NOMO-1 treated with DMSO at 0.1 percent for 48 hours (cell line): ENCODE results near the gene REPS2.

ENCODE experiments used
- DNase-seq: peaks from one replicate; lab custom pipeline; 2025; ENCODE audit not compliant: unreplicated experiment; lab: John Stamatoyannopoulos, UW

REPS2 gene

DNA sequence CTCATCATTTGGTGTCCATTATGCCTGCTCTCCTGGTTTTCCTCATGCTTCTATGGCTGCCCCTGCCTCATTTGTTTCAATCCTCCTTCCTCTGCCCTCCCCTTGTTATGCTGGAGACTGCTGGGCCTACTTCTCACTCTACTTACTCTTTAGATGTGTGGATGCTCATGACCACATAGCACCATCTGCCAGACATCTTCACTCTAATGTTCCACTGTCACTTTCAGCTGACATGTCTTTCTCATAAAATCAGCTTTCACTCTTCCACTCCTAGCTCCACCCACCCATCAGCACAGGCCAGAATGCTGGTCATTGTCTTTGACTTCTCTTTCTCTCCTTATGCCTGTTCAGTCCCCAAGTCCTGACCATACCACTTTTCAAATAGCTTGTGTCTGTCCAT is 86.8 kb downstream of the REPS2 start:
- no peak for DNase-seq

- no peak for DNase-seq
Observed at GRCh38 chrX:17035111-17035510, 88.7 kb downstream of the REPS2 start.

DNA sequence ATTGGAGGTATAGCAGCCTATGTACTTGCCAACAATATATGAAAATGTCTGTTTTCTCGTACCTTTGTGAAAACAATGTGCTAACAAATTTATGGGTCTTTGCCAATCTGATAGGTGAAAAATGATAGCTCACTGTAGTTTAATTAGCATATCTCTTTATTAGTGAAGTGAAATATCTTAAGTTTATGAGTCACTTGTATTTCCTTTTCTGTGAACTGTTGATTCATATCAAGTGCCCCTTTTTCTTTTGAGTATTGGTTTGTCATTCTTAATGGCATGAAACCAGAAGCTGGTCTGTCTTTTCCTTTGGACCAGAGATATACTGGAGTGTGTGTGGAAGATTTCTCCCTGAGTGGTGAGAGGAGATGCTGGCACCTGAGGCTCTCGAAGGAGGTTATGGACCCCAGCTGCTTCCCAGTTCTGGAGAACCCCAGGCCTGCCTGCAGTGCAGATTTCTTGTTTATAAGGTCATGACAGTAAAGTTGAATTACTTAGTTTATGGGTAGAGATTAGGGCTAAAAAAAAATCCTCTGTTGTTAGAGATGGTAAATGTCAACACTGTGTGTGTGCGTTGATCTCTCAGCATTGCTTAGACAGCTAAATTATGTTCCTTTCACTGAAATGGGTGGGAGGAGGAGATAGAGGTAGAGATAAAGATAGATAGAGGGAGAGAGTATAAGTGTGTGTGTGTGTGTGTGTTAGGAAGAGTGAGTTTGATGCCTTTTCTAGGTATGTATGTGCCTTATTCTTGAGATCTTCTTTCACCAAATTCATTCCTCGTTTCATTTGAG is 89.9 kb downstream of the REPS2 start:
- no peak for DNase-seq

- DNase-seq: peak; percentile 31
Observed at GRCh38 chrX:17038277-17038676, 91.8 kb downstream of the REPS2 start.

GRCh38 chrX:17038681-17039161 is 92.3 kb downstream of the REPS2 start:
- DNase-seq: peak; percentile 62

DNA sequence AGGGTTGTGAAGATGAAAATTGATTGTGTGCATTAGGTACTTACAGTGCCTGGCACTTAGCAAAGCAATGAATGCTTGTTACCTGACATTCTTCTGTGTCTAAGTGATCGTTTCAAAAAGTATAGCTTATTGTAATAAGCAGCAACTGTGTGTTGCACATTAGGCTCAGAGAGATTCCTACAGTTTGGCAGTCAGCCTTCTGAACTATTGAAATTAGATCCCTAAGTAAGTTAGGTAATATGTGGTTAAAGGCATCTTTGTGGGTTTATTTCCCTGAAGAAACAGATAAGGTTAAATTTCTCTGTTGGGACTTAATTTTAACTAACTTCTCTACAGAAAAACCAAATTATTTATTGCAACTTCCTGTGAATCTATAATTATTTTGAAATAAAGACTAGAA is 93.4 kb downstream of the REPS2 start:
- no peak for DNase-seq

GRCh38 chrX:17040711-17041110 is 94.3 kb downstream of the REPS2 start:
- DNase-seq: no peak

DNA sequence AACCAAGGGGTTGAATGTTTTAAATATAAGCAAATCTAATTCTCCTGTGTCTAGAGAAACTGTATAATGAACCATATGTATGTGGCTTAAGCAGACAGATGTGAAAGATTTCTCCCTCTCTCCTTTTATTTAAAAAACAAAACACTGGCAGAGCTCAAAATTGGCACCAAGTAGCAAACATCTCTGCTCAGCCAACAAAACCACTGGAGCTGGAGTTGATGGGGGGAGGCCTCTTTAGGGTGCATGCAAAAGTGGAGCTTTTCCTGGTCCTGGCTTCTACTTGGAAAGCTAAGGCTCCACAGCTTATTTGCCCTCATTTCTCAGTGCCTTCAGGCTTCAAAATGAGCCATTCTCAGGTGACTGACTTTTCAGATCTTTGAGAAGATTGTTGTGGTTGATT is 95.6 kb downstream of the REPS2 start:
- DNase-seq: no peak

DNA sequence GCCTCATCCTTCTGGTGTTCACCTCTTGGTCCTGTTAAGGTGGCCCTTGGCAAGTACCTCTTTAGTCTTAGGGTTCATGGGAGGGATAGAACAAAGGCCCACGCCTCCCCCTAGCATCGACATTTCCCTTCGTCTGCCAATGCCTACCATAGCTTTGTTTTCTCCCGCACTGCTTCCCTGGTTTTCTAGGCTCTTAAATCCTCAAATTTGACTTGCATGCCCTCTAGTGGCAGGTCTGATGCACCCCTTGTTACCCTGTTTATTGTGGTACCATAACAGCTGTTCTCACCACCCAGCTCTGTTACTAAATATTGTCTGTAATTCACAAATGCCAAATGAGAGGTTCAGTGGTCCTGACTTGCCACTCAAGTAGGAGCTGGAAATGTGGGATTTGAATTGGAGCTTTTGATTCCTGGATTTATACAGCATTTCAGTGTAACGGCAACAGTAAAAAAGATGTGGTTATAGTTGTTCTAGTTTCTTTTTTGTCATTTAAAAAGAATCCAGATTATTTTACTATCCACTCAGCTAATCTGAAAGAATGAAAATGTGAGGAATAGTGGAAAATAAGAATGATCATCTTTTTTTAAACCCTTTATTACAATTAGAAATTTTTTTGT is 100.1 kb downstream of the REPS2 start:
- DNase-seq: peak; percentile 68

- no peak for DNase-seq
Observed at GRCh38 chrX:17047224-17047623, 100.8 kb downstream of the REPS2 start.

DNA sequence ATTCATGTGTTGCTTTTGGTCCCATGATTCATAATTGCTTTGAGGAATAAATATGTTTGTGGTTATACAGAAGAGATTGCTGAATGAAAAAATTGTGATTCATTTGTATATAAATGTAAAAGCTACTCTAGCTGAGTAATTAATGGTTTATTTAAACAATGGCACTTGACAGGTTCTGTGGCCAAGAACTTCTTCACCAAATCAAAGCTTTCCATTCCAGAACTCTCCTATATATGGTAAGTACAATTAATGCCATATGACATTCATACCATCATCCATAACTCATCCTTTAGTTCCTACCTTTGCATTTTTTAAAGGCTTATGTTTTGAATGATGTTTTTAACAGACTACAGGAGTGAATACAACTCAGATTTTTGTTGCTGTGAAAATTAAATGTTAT is 105.8 kb downstream of the REPS2 start:
- DNase-seq: no peak

DNA sequence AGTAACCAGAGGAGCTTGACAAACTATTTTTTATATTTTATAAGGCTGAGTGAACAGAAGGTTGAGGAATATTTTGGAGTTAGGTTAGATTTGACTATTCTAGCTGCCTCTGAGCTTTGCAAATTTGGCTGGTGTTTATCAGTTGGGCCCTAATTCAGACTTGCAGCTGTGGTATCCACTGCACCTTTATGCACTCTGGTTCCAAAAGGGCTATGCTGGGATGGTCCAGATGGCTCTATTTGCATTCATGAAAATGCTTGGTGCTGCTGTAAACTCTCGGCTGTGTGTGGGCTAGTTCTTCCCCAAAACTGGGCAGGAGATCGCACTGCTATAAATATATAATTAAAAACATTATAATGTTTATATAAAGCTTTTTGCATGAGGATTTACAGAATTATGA is 106.3 kb downstream of the REPS2 start:
- DNase-seq: no peak

DNA sequence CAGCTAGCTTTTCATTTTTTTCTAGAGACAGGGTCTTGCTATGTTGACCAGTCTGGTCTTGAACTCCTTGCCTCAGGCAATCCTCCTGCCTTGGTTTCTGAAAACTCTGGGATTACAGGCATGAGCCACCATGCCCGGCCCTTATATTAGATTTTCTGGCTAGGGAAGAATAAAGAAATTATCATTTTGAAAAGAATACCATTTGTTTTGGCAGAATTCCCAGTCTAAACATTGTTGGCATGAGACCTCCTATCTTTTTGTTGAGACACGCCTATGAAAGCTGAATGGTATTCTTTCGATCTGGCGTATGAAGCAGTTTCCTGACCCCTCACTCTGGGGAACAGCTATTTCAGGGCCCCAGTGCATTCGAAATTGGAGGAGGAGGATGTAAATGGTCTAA is 107.0 kb downstream of the REPS2 start:
- no peak for DNase-seq

DNA sequence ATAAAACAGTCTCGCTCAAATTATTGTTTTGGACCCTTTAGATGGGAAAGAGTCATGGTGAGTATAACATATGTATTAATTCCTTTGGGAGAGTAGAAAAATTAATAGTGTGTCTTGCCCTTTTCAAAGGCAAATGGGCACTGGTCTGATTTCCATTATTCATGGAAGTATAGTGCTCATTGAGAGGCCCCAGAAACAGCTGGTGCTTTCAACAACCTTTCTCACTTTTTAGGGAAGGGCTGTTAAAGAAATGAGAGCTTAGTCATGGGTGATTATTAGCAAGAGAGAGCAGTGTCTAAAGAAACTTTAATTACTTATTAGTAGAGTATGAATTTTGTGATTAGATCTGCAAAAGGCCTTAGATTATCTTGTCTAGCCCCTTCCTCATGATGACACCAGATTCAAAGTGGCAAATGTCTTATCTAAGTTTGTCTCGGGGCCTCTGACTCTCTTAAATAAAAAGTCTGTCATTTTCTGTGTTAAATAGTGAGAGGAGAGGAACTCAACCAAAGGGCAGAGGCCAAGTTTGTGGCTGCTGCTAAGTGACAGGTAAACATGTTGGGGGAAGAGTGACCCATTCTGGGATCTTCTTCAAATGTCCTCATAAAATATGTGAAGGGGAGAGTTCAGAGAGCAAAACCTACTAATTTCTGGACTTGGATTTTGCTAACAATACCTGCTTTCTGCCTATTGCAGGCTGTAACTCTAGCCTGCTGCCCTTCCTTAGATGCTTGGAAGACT is 110.6 kb downstream of the REPS2 start:
- DNase-seq: no peak

GRCh38 chrX:17062065-17062464 is 115.6 kb downstream of the REPS2 start:
- no peak for DNase-seq

DNA sequence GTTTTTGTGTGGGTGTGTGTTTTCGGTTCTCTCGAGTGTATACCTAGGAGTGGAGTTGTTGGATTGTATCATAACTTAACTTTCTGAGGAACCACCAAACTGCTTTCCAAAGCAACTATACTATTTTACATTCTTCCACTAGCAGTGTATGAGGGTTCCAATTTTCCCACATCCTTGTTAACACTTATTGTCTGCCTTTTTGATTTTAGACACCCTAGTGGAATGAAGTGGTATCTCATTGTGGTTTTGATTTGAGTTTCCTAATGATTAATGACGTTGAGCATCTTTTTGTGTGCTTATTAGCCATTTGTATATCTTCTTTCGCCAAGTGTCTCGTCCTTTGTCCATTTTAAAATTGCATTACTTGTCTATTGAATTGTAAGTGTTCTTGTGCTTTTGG is 118.6 kb downstream of the REPS2 start:
- DNase-seq: no peak

DNA sequence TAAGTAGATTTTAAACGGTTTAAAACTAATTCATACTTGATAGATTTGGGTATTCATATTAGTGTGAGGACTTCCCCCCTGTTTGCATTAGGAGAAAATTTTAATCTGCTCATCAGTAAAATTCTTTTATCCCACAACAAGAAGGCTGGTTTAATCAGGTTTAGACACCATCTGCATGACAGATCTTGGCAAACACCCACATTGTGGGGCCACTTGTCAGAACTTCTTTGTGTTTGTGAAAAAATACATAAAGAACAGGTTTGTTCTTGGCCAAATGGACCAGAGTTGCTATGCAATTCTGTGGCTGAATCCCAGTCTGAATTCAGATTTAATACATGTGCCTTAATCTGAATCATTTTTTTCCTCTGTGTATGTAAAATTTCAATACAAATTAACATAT is 121.1 kb downstream of the REPS2 start:
- no peak for DNase-seq

GRCh38 chrX:17072301-17072700 is 125.8 kb downstream of the REPS2 start:
- no peak for DNase-seq

- DNase-seq: no peak
Observed at GRCh38 chrX:17072721-17073230, 126.3 kb downstream of the REPS2 start.

DNA sequence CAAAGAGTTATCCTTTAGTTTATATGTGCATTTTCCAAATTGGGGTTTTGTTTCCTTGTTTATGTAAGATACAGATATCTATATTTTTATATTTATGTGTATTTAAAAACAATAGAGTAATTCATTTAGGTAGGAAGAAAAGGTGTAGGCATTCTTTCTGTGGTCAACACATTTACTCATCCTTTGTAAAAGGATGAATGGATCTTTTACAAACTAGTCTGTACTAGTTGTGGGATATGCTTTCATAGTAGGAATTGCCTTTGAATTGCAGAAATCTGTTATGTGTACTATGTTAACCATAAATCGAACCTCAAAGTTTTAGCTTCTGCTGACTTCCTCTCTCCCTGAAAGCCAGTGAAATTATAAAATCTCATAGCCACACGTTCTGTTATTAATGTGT is 128.5 kb downstream of the REPS2 start:
- no peak for DNase-seq

DNA sequence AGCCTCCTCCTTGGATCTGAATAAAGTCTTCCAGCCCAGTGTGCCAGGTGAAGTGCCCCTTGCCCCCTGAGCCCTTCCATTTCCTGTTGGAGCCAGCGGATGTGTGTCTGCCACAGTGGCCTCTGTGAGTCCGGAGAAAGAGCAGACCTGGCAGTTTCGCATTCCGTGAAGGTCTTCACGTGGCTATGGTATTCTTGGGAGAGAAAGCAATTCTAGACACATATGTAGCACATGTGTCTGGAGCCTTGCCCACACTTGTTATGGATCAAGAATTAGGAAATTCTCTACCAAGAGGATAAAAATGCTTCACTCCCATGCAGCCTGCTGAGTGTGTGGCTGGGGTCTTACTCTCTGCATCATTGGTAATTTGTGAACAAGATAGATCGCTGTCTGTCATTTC is 130.9 kb downstream of the REPS2 start:
- no peak for DNase-seq
